K562 (cell line): ENCODE measurements around the gene MYL12B. TPM values are rescaled to one million over a fixed set of nuclear protein-coding genes. Genes with fewer than 3 reads are reported as not detected.

Source experiments
- CBX2 ChIP-seq: fragments of 200-600 bp; sonication (generic); IDR thresholded peaks from one replicate; pipeline ENCODE4 v1.6.1; 2012; ENCODE audit warnings: mild to moderate bottlenecking, low read length, inconsistent platforms; ENCODE audit not compliant: insufficient read depth, poor library complexity, severe bottlenecking
- CEBPG ChIP-seq, 3 experiments: fragments of 200-800 bp in 1 of 3; sonication (Bioruptor generic) in 1 of 3; sonication (generic) in 1 of 3; formaldehyde crosslinking in 1 of 3; IDR thresholded peaks in 2 of 3; conservative IDR thresholded peaks in 1 of 3; 2 replicates each; pipeline versions ENCODE4 v1.6.1 to v1.8.0; 2016 to 2022; ENCODE audit warnings: missing compliant biosample characterization in 2 of 3, missing genetic modification characterization in 2 of 3, mild to moderate bottlenecking in 1 of 3, missing genetic modification reagents in 1 of 3
- CREB3L1 ChIP-seq: fragments of 450-650 bp; IDR thresholded peaks from 2 replicates; pipeline ENCODE4 v1.6.1; 2014; ENCODE audit warnings: low read depth, mild to moderate bottlenecking, moderate library complexity, borderline replicate concordance
- DEAF1 ChIP-seq: fragments of 450-650 bp; formaldehyde crosslinking; IDR thresholded peaks from 2 replicates; pipeline ENCODE4 v1.4.0; 2020; ENCODE audit warnings: mild to moderate bottlenecking, moderate library complexity
- ETV6 ChIP-seq, 3 experiments: fragments of 150-350 bp in 1 of 3; sonication (generic) in 1 of 3; formaldehyde crosslinking in 1 of 3; IDR thresholded peaks; 2 replicates each; pipeline versions ENCODE4 v1.6.1 to v1.8.0; 2014 to 2022; ENCODE audit warnings: borderline replicate concordance in 2 of 3, low read depth in 2 of 3, antibody characterized with exemption in 1 of 3, low read length in 1 of 3, mild to moderate bottlenecking in 1 of 3, missing genetic modification reagents in 1 of 3
- FOXJ2 ChIP-seq: fragments of 200-800 bp; sonication (Bioruptor generic); IDR thresholded peaks from 2 replicates; pipeline ENCODE4 v1.6.1; 2016; ENCODE audit warnings: missing genetic modification characterization, missing compliant biosample characterization
- GATAD2A ChIP-seq: fragments of 450-650 bp; IDR thresholded peaks from 2 replicates; pipeline ENCODE4 v1.6.1; 2017
- JUND ChIP-seq, 2 experiments: IDR thresholded peaks; 2 replicates in 1 of 2; 3 replicates in 1 of 2; pipeline ENCODE4 v1.6.1; 2011; ENCODE audit warnings: borderline replicate concordance in 2 of 2, low read depth in 2 of 2, low read length in 2 of 2, improper control_type of control experiment in 1 of 2, missing biosample characterization in 1 of 2, missing genetic modification characterization in 1 of 2, missing genetic modification reagents in 1 of 2
- KDM2B ChIP-seq: fragments of 250-450 bp; sonication (Bioruptor Pico); IDR thresholded peaks from 2 replicates; pipeline ENCODE4 v1.8.0; 2021; ENCODE audit warnings: mild to moderate bottlenecking, moderate library complexity
- KHSRP ChIP-seq: fragments of 450-650 bp; IDR thresholded peaks from 2 replicates; pipeline ENCODE4 v1.6.1; 2017
- KLF6 ChIP-seq: fragments of 250-450 bp; sonication (Bioruptor Pico); IDR thresholded peaks from 2 replicates; pipeline ENCODE4 v1.4.0; 2020; ENCODE audit warnings: mild to moderate bottlenecking, moderate library complexity, borderline replicate concordance
- RBM34 ChIP-seq: fragments of 200-400 bp; formaldehyde crosslinking; IDR thresholded peaks from 2 replicates; pipeline ENCODE4 v1.6.1; 2018; ENCODE audit warnings: low read length, borderline replicate concordance; ENCODE audit not compliant: insufficient read depth
- TBP ChIP-seq: optimal IDR thresholded peaks from 2 replicates; pipeline ENCODE3; 2011; ENCODE audit warnings: low read depth, low read length, improper control_type of control experiment
- TFAP4 ChIP-seq: sonication (generic); formaldehyde crosslinking; IDR thresholded peaks from 2 replicates; pipeline ENCODE4 v1.8.0; 2022; ENCODE audit warnings: missing genetic modification reagents, mild to moderate bottlenecking, moderate library complexity, borderline replicate concordance
- TRIM24 ChIP-seq, 2 experiments: fragments of 450-650 bp; IDR thresholded peaks; 2 replicates each; pipeline ENCODE4 v1.6.1; 2016
- TRIM28 ChIP-seq: fragments of 450-650 bp; IDR thresholded peaks from 2 replicates; pipeline ENCODE4 v1.6.1; 2017
- ZBTB1 ChIP-seq: sonication (generic); formaldehyde crosslinking; IDR thresholded peaks from 2 replicates; pipeline ENCODE4 v1.8.1; 2023; ENCODE audit warnings: missing genetic modification reagents, low read depth, mild to moderate bottlenecking, borderline replicate concordance
- ZFPM2 ChIP-seq: fragments of 250-450 bp; sonication (Bioruptor Pico); IDR thresholded peaks from 2 replicates; pipeline ENCODE4 v1.5.1; 2022; ENCODE audit warnings: mild to moderate bottlenecking
- ZNF512 ChIP-seq: IDR thresholded peaks from 2 replicates; pipeline ENCODE4 v1.6.1; 2016; ENCODE audit warnings: missing genetic modification characterization, missing compliant biosample characterization
- ZNF668 ChIP-seq: fragments of 250-450 bp; sonication (Bioruptor Pico); IDR thresholded peaks from 2 replicates; pipeline ENCODE4 v1.8.0; 2022; ENCODE audit warnings: mild to moderate bottlenecking, inconsistent platforms
- polyA plus RNA-seq, 8 experiments: library from polyadenylated mRNA; depleted of rRNA in 4 of 8; stranded (reverse) in 5 of 8; unstranded in 3 of 8; fragments of >200 nt; fragmentation: Nextera tagmentation in 2 of 8; fragmentation: Illumina TruSeq in 1 of 8; extraction: Ambion mirVana in 2 of 8; extraction: Trizol in 1 of 8; gene quantifications; 2 replicates each; pipeline versions ENCODE4 v1.2.1 to v1.2.3, GENCODE V29; 2011 to 2014; ENCODE audit warnings: inconsistent platforms in 1 of 8, missing spikeins in 1 of 8
- total RNA-seq, 7 experiments: library from RNA; depleted of rRNA in 6 of 7; stranded (reverse); fragments of >200 nt in 6 of 7; fragmentation: Illumina TruSeq in 2 of 7; extraction: Trizol in 2 of 7; gene quantifications; 2 replicates each; pipeline versions ENCODE4 v1.2.1 to v1.2.3, GENCODE V29; 2011 to 2021; ENCODE audit warnings: low replicate concordance in 1 of 7

The MYL12B gene
- total and polyA plus RNA-seq, 9 of the 15 experiments (the other 6 are each of a cell fraction or from before 2014, with no cell fraction given), result 220 to 995 (median 463) TPM

GRCh38 chr18:3262234-3263131, 550 bp downstream of the MYL12B start (continued):
- TF ChIP-seq ETV6 (IDR thresholded peaks at IDR 0.05; ENCODE audit: borderline replicate concordance in 1 of 2, low read depth in 2 of 2, low read length in 1 of 2), result no peak
- no peak for TF ChIP-seq ETV6 (CRISPR knock-in tag; IDR thresholded peaks at IDR 0.05; ENCODE audit: borderline replicate concordance)
- no peak for TF ChIP-seq FOXJ2 (tag)
- TF ChIP-seq KDM2B (CRISPR knock-in tag), result no peak
- no peak for TF ChIP-seq JUND (IDR thresholded peaks at IDR 0.05; ENCODE audit: borderline replicate concordance, low read depth, low read length)
- TF ChIP-seq JUND (tag; IDR thresholded peaks at IDR 0.05; ENCODE audit: borderline replicate concordance, low read depth, low read length), result no peak
- TF ChIP-seq TFAP4, result no peak
- no peak; the same call in 1 of the 2 replicates for TF ChIP-seq ZBTB1 (CRISPR knock-in tag)
- 0 out of 2 replicates have a peak, but pooled peaks have one; percentile 15 for TF ChIP-seq RBM34
- no peak for TF ChIP-seq KLF6 (CRISPR knock-in tag)
- TF ChIP-seq CREB3L1, result no peak
- TF ChIP-seq DEAF1 (CRISPR knock-in tag), result no peak
- TF ChIP-seq ZFPM2 (CRISPR knock-in tag), result no peak
- no peak for TF ChIP-seq CEBPG (CRISPR knock-in tag; IDR thresholded peaks at IDR 0.05)
- TF ChIP-seq CEBPG (tag; conservative IDR thresholded peaks at IDR 0.05 in 1 of 2, IDR thresholded peaks at IDR 0.05 in 1 of 2), result no peak
- no peak for TF ChIP-seq ZNF668 (CRISPR knock-in tag)
- TF ChIP-seq CBX2, result no peak
- peak; percentile 29 for TF ChIP-seq TBP
- no peak for TF ChIP-seq KHSRP
- no peak for TF ChIP-seq ZNF512
- 0 out of 2 replicates have a peak, but pooled peaks have one; percentile 35 for TF ChIP-seq GATAD2A
- TF ChIP-seq TRIM24 (IDR thresholded peaks at IDR 0.05), result no peak
- TF ChIP-seq TRIM28, result no peak
